Measurements from ENCODE around the gene TMEM100.

TMEM100 gene

GRCh38 chr17:55722742-55723487 lies at the start of gene TMEM100:
TMEM100 (minus strand) TSS chr17:55722864; CDS start chr17:55721070, 1,794 bp downstream.
- Mint-ChIP-seq H3K9me3 (no peaks in the 10 kb centered on the region), H3K27ac (no peak within 1 kb of the TSS), H3K36me3 (no peaks in the 10 kb centered on the region), H3K4me1 (no peaks in the 10 kb centered on the region), H3K4me3 (no peak within 1 kb of the TSS)
- no peak for ATAC-seq
- DNase-seq (ENCODE audit: low spot score in 2 of 2): no peak

GRCh38 chr17:55772086-55772485 lies 49.4 kb upstream of the TMEM100 start:
- Mint-ChIP-seq H3K4me1 (no peaks in the 10 kb centered on the region), H3K4me3 (no peak overlapping the region), H3K36me3 (peaks cover 18% of the 10 kb centered on the region), H3K9me3 (no peaks in the 10 kb centered on the region), H3K27ac (no peak overlapping the region)
- DNase-seq (ENCODE audit: low spot score in 2 of 2): no peak
- no peak for ATAC-seq

GRCh38 chr17:55770196-55770870 lies 47.7 kb upstream of the TMEM100 start:
- DNase-seq (ENCODE audit: low spot score in 2 of 2): no peak
- ATAC-seq: no peak
- H3K9me3 Mint-ChIP-seq: no peaks in the 10 kb centered on the region
- no peaks in the 10 kb centered on the region for H3K4me1 Mint-ChIP-seq
- peak overlapping the region; percentile 48 for H3K27ac Mint-ChIP-seq
- H3K36me3 Mint-ChIP-seq: peaks cover 18% of the 10 kb centered on the region
- H3K4me3 Mint-ChIP-seq: no peak overlapping the region

GRCh38 chr17:55769625-55770000 lies 46.9 kb upstream of the TMEM100 start:
- no peaks in the 10 kb centered on the region for H3K9me3 Mint-ChIP-seq
- ATAC-seq (no peak), DNase-seq (ENCODE audit: low spot score in 2 of 2) (no peak)
- peaks cover 18% of the 10 kb centered on the region for H3K36me3 Mint-ChIP-seq
- H3K4me1 Mint-ChIP-seq: no peaks in the 10 kb centered on the region
- H3K27ac Mint-ChIP-seq: peak overlapping the region; percentile 48
- no peak overlapping the region for H3K4me3 Mint-ChIP-seq

GRCh38 chr17:55768936-55769624 lies 46.4 kb upstream of the TMEM100 start:
- DNase-seq (ENCODE audit: low spot score in 2 of 2) (no peak), ATAC-seq (no peak)
- Mint-ChIP-seq H3K27ac (no peak overlapping the region), H3K9me3 (no peaks in the 10 kb centered on the region), H3K4me3 (no peak overlapping the region), H3K36me3 (peaks cover 18% of the 10 kb centered on the region), H3K4me1 (no peaks in the 10 kb centered on the region)

GRCh38 chr17:55765472-55765871 lies 42.8 kb upstream of the TMEM100 start:
- Mint-ChIP-seq H3K36me3 (no peaks in the 10 kb centered on the region), H3K4me1 (no peaks in the 10 kb centered on the region), H3K9me3 (no peaks in the 10 kb centered on the region), H3K4me3 (no peak overlapping the region), H3K27ac (no peak overlapping the region)
- DNase-seq (ENCODE audit: low spot score in 2 of 2): no peak
- ATAC-seq: no peak

- H3K4me3 Mint-ChIP-seq: no peak overlapping the region
- ATAC-seq (no peak), DNase-seq (ENCODE audit: low spot score in 2 of 2) (no peak)
- no peaks in the 10 kb centered on the region for H3K4me1 Mint-ChIP-seq
- no peaks in the 10 kb centered on the region for H3K36me3 Mint-ChIP-seq
- H3K27ac Mint-ChIP-seq: no peak overlapping the region
- H3K9me3 Mint-ChIP-seq: no peaks in the 10 kb centered on the region
Measured at GRCh38 chr17:55764610-55765009, 41.9 kb upstream of the TMEM100 start.

- DNase-seq (ENCODE audit: low spot score in 2 of 2) (no peak), ATAC-seq (no peak)
- Mint-ChIP-seq H3K4me1 (no peaks in the 10 kb centered on the region), H3K36me3 (no peaks in the 10 kb centered on the region), H3K9me3 (no peaks in the 10 kb centered on the region), H3K4me3 (no peak overlapping the region), H3K27ac (no peak overlapping the region)
Measured at GRCh38 chr17:55763856-55764255, 41.2 kb upstream of the TMEM100 start.

- Mint-ChIP-seq H3K27ac (no peak overlapping the region), H3K36me3 (no peaks in the 10 kb centered on the region), H3K9me3 (no peaks in the 10 kb centered on the region), H3K4me1 (no peaks in the 10 kb centered on the region), H3K4me3 (no peak overlapping the region)
- DNase-seq (ENCODE audit: low spot score in 2 of 2): no peak
- no peak for ATAC-seq
Measured at GRCh38 chr17:55762086-55762858, 39.6 kb upstream of the TMEM100 start.

- Mint-ChIP-seq H3K4me1 (no peaks in the 10 kb centered on the region), H3K9me3 (no peaks in the 10 kb centered on the region), H3K4me3 (no peak overlapping the region), H3K36me3 (no peaks in the 10 kb centered on the region), H3K27ac (no peak overlapping the region)
- DNase-seq (ENCODE audit: low spot score in 2 of 2): no peak
- ATAC-seq: no peak
Measured at GRCh38 chr17:55760643-55761355, 38.1 kb upstream of the TMEM100 start.

GRCh38 chr17:55758171-55758570 lies 35.5 kb upstream of the TMEM100 start:
- Mint-ChIP-seq H3K27ac (no peak overlapping the region), H3K36me3 (no peaks in the 10 kb centered on the region), H3K4me3 (no peak overlapping the region), H3K4me1 (no peaks in the 10 kb centered on the region), H3K9me3 (no peaks in the 10 kb centered on the region)
- ATAC-seq (no peak), DNase-seq (ENCODE audit: low spot score in 2 of 2) (no peak)

- H3K36me3 Mint-ChIP-seq: no peaks in the 10 kb centered on the region
- H3K27ac Mint-ChIP-seq: no peak overlapping the region
- H3K4me3 Mint-ChIP-seq: no peak overlapping the region
- no peaks in the 10 kb centered on the region for H3K4me1 Mint-ChIP-seq
- ATAC-seq (no peak), DNase-seq (ENCODE audit: low spot score in 2 of 2) (no peak)
- H3K9me3 Mint-ChIP-seq: no peaks in the 10 kb centered on the region
Measured at GRCh38 chr17:55757659-55758058, 35.0 kb upstream of the TMEM100 start.

- DNase-seq (ENCODE audit: low spot score in 2 of 2) (no peak), ATAC-seq (no peak)
- Mint-ChIP-seq H3K27ac (no peak overlapping the region), H3K36me3 (no peaks in the 10 kb centered on the region), H3K9me3 (no peaks in the 10 kb centered on the region), H3K4me3 (no peak overlapping the region), H3K4me1 (peaks cover 3% of the 10 kb centered on the region)
Measured at GRCh38 chr17:55756689-55757088, 34.0 kb upstream of the TMEM100 start.

- no peaks in the 10 kb centered on the region for H3K9me3 Mint-ChIP-seq
- no peak for DNase-seq (ENCODE audit: low spot score in 2 of 2)
- peak overlapping the region; percentile 45 for H3K27ac Mint-ChIP-seq
- peak overlapping the region; percentile 72 for H3K4me3 Mint-ChIP-seq
- peaks cover 14% of the 10 kb centered on the region for H3K4me1 Mint-ChIP-seq
- H3K36me3 Mint-ChIP-seq: no peaks in the 10 kb centered on the region
- no peak for ATAC-seq
Measured at GRCh38 chr17:55751720-55752250, 29.1 kb upstream of the TMEM100 start.
